NCI-H1092 treated with DMSO at 0.1 percent for 48 hours (cell line): ENCODE data around the gene PEAK1.
A peak's percentile ranks its signal among the peaks of the same experiment; 100 is the strongest.
"Not testable (repeated sequence)": the region's sequence is repeated elsewhere in the genome, so short reads cannot be mapped to it uniquely, and the experiment has no call there.

Experiments
- DNase-seq: peaks from one replicate; lab custom pipeline; 2025; lab: John Stamatoyannopoulos, UW

PEAK1 gene

DNA sequence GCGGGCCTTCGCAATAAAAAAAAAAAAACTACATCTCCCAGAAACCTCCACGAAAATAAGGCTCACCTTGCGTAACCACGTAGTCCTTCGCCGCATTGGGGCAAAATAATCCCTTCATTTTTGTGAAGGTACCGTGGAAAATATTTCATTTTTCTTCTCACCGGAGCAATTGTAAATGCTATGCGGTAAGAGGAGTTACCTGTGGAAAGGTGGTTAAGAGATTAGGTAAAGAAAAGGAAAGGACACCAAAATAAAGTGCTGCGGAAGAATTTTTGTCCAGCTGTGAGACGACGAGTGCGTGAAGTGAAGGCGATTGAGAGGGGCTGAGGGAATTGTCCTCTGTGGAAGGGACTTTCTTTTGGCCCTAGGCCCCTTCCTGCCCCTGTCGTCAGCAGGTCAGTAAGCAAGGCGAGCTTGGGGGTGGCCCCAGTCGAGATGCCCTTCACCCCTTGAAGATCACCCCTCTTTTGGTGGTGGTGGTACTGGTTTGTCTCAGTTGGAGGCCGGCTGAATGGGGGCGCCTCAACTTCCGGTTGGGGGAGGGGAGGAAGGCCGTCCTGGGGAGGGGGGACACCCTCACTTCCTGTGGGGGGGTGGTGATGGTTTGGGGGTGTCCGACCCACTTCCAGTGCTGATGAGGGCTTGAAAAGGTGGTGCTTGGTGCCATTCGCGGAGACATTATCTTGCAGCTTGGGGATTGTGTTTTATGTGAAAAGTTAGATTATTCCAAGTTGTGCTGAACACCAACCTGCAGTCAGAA is 886 bp upstream of the PEAK1 start, which contains the start of gene HMG20A:
Gene HMG20A, plus strand, starts transcription at position 279 of the 760 bp plus-strand sequence. CDS start 37,520 bp downstream, outside the sequence.
- DNase-seq, result peak; percentile 84

- DNase-seq, result no peak
These were observed 703 bp downstream of the PEAK1 start for GRCh38 chr15:77418966-77419835.

GRCh38 chr15:77418391-77418965 is 1.4 kb downstream of the PEAK1 start:
- no peak for DNase-seq

- no peak for DNase-seq
These were observed 2.3 kb downstream of the PEAK1 start for GRCh38 chr15:77417602-77418001.

- no peak for DNase-seq
These were observed 3.0 kb downstream of the PEAK1 start for GRCh38 chr15:77416954-77417353.

DNA sequence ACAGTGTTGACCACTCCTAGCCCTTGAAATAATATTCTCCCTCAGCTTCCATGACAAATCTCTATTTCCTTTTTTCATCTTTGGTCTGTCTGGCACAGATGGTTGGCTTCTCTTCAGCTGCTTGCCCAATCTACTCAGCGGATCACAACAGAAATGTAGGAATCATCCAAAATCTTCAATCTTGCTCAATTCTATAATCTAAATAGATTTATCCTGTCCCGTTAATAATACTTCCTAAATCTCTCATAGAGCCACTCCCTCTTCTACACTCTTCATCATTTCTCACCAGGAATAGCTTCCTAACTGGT is 3.8 kb downstream of the PEAK1 start:
- DNase-seq, result no peak

- DNase-seq, result no peak
These were observed 4.3 kb downstream of the PEAK1 start for GRCh38 chr15:77415450-77416147.

DNA sequence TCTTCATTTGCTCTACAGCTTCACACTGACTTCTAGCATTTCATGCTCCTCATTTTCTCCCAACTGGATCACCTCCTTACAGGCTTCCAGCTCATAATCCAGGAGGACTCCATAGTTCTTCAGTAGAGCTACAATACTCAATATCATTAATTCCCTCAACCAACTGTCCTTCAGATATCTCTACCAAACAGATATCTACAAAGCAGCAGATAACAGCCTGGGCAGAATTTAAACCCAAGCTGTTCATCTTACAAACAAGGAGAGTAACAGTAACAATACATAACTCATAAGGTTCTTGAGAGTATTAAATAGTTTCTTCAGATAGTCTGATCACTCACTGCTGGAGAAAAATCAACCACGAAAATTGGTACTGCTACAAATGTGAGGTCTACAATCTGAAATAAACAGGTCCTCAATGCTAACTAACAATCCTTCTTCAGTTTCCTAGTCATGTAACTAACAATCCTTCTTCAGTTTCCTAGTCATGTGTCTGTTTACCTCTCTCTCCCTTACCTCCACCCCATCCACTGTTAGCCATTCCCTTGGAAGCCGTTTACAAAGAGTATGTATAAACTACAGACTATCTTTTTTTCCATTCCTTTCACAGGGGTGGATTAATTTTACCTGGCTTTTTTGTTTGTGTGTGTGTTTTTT is 5.0 kb downstream of the PEAK1 start:
- DNase-seq, result no peak

DNA sequence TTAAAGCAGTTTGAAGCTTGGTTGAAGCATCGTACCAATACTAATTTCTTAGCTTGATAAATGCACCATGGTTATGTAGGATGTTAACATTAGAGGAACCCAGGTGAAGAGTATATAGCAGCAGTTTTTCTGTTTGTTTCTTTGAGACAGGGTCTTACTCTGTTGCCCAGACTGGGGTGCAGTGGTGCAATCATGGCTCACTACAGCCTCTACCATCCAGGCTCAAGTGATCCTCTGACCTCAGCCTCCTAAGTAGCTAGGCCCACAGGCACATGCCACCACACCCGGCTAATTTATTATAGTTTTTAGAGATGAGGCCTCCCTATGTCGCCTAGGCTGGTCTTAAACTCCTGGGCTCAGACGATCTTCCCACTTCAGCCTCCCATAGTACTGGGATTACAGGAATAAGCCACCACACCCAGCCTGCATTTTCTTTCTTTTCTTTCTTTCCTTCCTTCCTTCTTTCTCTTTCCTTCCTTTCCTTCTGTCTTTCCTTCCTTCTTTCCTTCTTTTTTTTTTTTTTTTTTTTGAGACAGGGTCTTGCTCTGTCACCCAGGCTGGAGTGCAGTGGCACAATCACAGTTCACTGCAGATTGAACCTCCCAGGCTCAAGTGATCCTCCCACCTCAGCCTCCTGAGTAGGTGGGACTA is 6.1 kb downstream of the PEAK1 start:
- DNase-seq, result no peak

DNA sequence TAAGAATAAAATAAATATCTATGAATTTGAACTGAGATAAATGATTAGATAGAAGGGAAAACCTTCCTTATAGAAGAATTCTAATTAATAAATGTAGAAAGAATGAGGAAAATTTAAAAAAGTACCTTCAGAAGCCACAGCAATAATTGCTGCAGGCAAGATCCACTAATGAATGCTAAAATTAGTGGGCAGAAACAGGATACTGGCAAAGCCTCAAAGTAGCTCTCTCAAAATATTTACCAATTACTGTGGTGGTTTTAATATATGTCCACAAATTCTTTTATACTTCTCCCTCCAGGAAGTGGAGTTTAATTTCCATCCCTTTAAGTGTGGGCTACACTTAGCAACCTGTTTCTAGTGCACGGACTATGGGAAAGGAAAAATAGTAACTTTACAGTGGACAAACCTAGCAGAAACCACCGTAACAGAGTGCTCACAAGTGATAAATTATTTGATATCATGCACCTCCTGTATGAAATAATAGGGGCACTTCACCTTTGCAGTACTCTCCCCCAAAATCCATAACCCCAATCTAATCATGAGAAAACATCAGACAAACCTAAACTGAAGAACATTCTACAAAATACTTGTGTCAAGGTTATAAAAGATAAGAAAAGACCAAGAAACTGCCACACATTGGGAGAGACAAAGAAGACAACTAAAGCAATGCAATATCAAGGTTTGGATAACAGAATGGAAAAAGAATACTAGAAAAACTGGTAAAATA is 6.8 kb downstream of the PEAK1 start:
- DNase-seq, result no peak

DNA sequence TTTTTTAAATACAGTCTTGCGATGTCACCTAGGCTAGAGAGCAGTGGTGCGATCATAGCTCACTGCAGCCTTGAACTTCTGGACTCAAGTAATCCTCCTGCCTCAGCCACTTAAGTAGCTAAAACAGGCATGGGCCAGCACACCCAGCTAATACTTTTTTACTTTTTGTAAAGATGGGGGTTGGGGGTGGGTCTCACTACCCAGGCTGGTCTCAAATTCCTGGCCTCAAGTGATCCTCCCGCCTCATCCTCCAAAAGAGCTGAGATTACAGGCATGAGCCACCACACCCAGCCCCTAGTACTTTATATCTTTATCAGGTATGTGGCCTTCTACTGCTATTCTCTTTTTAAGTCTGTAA is 8.3 kb downstream of the PEAK1 start:
- no peak for DNase-seq

DNA sequence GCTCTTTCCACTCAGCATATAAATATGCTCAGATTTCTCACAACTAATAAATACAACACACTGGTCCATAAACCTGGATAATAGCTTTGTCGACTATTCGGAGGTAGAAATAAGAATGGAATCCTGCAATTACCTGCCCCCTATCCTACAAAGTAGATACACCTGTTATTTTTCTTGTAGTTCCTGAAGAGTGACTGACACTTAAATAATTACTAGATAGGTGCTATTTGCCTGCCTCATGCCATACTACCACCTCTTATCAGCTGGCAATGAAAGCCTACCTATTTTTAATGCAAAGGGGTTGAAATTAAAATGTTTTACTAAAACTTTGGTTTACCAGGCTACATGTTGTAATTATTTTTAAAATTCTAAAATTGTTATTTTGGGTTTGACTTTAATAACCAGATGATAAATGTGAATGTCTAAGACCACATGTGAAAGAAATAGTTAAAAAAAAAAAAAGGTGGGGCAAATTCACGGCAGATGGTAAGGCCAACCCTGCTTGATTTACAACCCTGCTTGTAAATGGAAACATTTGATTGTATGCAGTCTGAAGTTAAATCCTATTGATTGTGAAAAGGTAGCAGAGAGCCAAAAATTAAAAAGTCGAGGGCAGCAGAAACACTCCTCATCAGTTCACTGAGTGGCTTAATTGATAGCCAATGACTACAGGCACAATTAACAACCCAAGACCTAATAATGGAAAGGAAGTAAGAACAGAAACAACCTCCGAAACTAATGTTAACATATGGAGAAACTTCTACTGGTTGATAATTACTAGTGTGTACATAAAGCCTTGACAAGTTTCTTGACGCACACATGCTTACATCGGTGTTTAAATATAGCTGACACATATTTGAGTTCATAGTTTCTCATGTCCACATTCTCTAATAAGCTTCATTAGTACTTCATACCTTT is 8.9 kb downstream of the PEAK1 start:
- DNase-seq, result no peak

DNA sequence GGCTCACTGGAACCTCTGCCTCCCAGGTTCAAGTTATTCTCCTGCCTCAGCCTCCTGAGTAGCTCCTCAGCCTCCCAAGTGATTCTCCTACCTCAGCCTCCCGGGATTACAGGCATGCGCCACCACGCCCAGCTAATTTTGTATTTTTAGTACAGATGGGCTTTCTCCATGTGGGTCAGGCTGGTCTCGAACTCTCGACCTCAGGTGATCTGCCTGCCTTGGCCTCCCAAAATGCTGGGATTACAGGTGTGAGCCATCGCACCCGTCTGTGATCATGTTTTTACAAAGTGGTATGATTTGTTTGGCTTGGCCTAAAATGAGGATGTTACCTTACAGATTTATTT is 9.8 kb downstream of the PEAK1 start:
- not testable (repeated sequence) for DNase-seq

- no peak for DNase-seq
These were observed 10.4 kb downstream of the PEAK1 start for GRCh38 chr15:77409259-77410156.

GRCh38 chr15:77406846-77407245 is 13.1 kb downstream of the PEAK1 start:
- no peak for DNase-seq

DNA sequence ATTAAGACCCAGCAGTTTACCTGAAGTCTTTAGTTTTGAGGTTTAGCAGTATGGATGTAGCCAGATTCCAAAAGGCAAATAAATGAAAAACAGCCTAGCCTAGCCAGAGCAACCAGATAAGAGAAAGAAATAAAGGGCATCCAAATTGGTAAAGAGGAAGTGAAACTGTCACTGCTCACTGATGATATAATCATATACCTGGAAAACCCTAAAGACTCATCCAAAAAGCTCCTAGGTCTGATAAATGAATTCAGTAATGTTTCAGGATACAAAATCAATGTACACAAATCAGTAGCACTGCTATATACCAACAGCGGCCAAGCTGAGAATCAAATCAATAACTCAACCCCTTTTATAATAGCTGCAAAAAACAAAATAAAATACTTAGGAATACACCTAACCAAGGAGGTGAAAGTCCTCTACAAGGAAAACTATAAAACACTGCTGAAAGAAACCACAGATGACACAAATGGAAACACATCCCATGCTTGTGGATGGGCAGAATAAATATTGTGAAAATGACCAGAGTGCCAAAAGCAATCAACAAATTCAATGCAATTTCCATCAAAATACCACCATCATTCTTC is 13.6 kb downstream of the PEAK1 start:
- DNase-seq, result not testable (repeated sequence)

GRCh38 chr15:77402740-77403379 is 17.0 kb downstream of the PEAK1 start:
- no peak for DNase-seq

- no peak for DNase-seq
These were observed 19.6 kb downstream of the PEAK1 start for GRCh38 chr15:77400258-77400657.
